GM18502 (cell line): ENCODE measurements around the gene CD7.

Experiments used
- ATAC-seq: cut with Tn5 transposase; IDR thresholded peaks from one replicate; pipeline ENCODE4 v1.9.1; 2021; ENCODE audit warnings: mild to moderate bottlenecking; ENCODE audit not compliant: unreplicated experiment, poor library complexity

CD7 gene

GRCh38 chr17:82329683-82330321, 12.4 kb upstream of the CD7 start:
- no peak for ATAC-seq

DNA sequence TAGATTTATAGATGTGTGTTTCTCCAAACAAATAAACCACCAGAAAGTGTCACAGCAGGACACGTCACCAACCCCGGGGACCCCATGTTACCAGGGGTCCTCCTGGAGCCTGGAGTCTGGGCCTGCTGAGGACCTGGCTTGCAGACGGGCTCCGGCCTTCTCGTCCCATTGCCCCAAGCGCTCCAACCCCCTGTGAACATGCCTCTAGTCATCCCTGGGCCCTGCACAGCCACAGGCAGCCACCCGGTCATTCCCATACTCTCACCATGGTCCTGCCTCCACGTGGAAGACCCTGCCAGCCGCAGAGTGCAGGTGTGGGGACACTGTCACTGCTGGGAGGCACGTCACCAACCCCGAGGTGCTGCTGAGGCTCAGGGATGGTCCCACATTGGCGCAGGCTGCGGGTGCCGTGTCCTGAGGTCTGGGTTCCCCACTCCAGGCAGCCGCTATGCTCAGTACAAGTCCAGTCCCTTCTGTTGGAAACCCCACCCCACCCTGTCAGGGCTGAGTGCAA, 11.6 kb upstream of the CD7 start:
- no peak for ATAC-seq

DNA sequence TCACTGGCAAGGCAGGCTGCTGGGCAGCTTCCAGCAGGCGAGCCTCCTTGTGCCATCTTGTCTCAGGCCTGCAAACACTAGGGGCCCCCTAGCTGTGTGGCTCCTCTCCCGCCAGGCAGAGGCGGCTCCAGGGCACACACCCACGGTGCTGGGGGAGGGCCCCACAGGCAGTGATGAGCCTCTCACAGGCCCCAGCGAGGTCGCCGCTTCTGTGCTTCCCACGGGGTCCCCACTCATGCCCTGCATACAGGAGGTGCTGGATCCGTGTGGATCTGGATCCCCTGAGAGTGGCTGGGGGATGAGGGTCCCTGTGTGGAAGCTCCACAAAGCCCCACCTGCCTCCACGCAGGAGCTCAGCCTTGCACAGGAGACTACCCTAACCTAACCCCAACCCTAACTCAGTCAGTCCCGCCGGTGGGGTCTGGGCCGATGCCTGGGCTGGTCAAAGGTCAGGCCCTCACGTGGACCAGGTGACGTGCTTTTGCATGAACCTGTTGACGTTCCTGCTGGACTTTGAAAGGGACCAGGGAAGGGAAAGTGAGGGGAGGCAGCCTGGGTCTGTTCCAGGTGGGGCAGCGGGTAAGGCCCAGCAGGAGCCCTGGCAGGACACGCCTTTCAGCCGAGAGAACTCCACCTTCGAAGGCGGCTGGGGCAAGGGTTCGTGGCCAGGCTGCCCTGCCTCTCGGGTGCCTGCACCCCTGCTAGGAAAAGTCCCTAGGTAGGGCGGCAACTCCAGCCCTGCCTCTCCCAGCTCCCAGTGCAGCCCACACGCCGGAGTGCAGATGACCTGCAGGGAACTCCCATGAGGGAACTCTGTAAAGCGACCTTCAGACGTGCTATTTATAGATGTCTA, 11.0 kb upstream of the CD7 start:
- ATAC-seq = no peak

GRCh38 chr17:82327757-82328140, 10.3 kb upstream of the CD7 start:
- no peak for ATAC-seq

DNA sequence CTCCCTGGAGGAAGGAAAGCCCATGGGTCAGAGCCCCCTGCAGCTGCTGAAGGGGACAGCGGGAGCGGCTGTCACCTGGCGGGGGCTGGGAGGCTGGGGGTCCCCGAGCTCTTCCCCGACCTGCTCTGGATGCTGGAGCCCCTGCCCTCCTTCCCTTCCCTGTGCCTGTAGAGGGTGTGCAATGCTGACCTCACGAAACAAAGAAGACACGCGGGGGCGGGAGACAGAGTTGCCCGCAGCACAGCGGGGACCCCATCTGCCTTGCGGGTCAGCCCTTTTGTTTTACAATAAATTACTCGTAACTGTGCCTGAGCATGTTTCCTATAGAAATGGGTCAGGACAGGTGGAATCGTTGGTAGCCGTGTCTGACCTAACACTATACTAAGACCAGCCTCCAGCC, 9.9 kb upstream of the CD7 start:
- ATAC-seq = no peak

- ATAC-seq = no peak
Measured at GRCh38 chr17:82325286-82326180, 8.1 kb upstream of the CD7 start.

- no peak for ATAC-seq
Measured at GRCh38 chr17:82324566-82325285, 7.3 kb upstream of the CD7 start.

GRCh38 chr17:82323514-82324234, 6.3 kb upstream of the CD7 start:
- no peak for ATAC-seq

GRCh38 chr17:82322526-82323453, 5.4 kb upstream of the CD7 start:
- no peak for ATAC-seq

GRCh38 chr17:82321947-82322466, 4.6 kb upstream of the CD7 start:
- no peak for ATAC-seq

- no peak for ATAC-seq
Measured at GRCh38 chr17:82320956-82321927, 3.8 kb upstream of the CD7 start.

- no peak for ATAC-seq
Measured at GRCh38 chr17:82320140-82320840, 2.9 kb upstream of the CD7 start.

DNA sequence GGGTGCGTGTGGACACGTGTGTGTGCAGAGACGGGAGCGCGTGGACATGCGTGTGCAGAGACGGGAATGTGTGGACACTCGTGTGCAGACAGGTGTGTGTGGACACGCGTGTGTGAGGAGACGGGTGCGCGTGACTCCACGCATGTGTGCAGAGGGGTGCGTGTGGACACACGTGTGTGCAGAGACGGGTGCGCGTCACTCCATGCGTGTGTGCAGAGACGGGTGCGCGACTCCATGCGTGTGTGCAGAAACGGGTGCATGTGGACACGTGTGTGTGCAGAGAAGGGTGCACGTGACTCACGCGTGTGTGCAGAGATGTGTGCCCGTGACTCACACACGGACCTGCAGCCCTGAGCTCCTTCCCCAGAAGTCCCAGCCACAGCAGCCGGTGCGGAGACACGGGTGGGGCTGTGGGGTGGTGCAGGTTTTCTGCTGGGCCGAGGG, 2.2 kb upstream of the CD7 start:
- ATAC-seq = no peak

DNA sequence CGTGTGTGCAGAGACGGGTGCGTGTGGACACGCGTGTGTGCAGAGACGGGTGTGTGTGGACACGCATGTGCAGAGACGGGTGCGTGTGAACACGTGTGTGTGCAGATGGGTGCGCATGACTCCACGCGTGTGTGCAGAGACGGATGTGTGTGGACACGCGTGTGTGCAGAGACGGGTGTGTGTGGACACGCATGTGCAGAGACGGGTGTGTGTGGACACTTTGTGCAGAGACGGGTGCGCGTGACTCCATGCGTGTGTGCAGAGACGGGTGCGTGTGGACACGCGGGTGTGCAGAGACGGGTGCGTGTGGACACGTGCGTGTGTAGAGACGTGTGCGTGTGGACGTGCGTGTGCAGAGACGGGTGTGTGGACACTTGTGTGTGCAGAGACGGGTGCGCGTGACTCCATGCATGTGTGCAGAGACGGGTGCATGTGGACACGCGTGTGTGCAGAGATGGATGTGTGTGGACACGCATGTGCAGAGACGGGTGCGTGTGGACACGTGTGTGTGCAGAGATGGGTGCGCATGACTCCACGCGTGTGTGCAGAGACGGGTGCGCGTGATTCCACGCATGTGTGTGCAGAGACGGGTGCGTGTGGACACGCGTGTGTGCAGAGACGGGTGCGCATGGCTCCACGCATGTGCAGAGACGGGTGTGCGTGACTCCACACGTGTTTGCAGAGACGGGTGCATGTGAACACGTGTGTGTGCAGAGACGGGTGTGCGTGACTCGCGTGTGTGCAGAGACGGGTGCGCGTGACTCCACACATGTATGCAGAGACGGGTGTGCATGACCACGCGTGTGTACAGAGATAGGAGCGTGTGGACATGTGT, 1.6 kb upstream of the CD7 start:
- no peak for ATAC-seq

DNA sequence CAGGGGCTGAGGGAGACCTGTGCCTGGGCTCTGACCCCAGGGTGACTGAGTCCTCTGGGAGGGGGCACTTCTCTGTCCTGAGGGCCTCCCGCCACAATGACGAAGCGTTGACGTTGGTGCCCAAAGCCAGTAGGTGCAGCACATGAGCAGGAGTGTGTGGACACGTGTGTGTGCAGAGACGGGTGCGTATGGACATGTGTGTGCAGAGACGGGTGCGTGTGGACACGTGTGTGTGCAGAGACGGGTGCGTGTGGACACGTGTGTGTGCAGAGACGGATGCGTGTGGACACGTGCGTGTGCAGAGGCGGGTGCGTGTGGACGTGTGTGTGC, 726 bp upstream of the CD7 start:
- no peak for ATAC-seq
